Keratinocyte (primary cell): ENCODE measurements around the gene MLX.

Experiments
- EZH2 ChIP-seq: IDR thresholded peaks from one replicate; pipeline ENCODE4 v1.6.1; 2012; ENCODE audit warnings: inconsistent platforms, mild to moderate bottlenecking, low read length, moderate library complexity
- TF ChIP-seq, protein P1 (sequence below), 3 experiments: IDR thresholded peaks in 1 of 3; conservative IDR thresholded peaks in 1 of 3; optimal IDR thresholded peaks in 1 of 3; 2 replicates in 2 of 3; 3 replicates in 1 of 3; pipeline versions ENCODE3 to v1.5.1; 2011; ENCODE audit warnings: low read length in 3 of 3, mild to moderate bottlenecking in 3 of 3, moderate library complexity in 2 of 3, control low read depth in 1 of 3, inconsistent platforms in 1 of 3; ENCODE audit not compliant: insufficient read depth in 2 of 3; ENCODE audit errors: extremely low read depth in 1 of 3

GRCh38 chr17:42543190-42544079 is 23.5 kb upstream of the MLX start:
- TF ChIP-seq, protein P1, sequence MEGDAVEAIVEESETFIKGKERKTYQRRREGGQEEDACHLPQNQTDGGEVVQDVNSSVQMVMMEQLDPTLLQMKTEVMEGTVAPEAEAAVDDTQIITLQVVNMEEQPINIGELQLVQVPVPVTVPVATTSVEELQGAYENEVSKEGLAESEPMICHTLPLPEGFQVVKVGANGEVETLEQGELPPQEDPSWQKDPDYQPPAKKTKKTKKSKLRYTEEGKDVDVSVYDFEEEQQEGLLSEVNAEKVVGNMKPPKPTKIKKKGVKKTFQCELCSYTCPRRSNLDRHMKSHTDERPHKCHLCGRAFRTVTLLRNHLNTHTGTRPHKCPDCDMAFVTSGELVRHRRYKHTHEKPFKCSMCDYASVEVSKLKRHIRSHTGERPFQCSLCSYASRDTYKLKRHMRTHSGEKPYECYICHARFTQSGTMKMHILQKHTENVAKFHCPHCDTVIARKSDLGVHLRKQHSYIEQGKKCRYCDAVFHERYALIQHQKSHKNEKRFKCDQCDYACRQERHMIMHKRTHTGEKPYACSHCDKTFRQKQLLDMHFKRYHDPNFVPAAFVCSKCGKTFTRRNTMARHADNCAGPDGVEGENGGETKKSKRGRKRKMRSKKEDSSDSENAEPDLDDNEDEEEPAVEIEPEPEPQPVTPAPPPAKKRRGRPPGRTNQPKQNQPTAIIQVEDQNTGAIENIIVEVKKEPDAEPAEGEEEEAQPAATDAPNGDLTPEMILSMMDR (optimal IDR thresholded peaks at IDR 0.05 in 1 of 3, IDR thresholded peaks at IDR 0.05 in 1 of 3, conservative IDR thresholded peaks at IDR 0.05 in 1 of 3; ENCODE audit: extremely low read depth in 1 of 3, insufficient read depth in 2 of 3, low read length in 3 of 3): no peak
- TF ChIP-seq EZH2: no peak
